Measurements from ENCODE around the gene RNASE12.
A peak's percentile ranks its signal among the peaks of the same experiment; 100 is the strongest.

RNASE12 gene

DNA sequence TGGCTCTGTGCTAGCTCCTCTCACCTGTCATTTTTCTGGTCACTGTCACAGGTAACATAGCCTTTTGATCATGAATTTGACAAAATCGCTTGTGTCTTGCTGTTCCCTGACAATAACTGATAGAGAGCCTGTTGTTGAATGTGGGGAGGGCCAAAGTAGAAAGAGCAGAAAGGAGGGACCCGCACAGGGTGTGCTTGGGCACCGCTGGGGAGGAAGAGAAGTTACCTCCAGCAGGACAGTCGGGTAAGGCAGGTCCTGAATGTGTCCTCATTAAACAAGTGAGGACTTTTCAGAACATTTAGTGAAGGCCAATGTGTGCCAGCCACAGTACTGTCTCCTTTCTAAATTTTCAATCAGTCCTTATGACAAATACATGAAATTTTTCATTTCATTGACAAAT is at the start of gene RNASE12:
TSS of gene RNASE12 (minus strand) at position 142 of the 400 bp plus-strand sequence. CDS start 653 bp downstream, outside the sequence.
- ChIA-PET CTCF (no interaction called here), POLR2A (no interaction called here)
- no peak for DNase-seq (ENCODE audit: extremely low spot score)
- TF ChIP-seq FOXM1 (IDR thresholded peaks at IDR 0.05; ENCODE audit: borderline replicate concordance) (no peak), FOXK2 (IDR thresholded peaks at IDR 0.05) (no peak), FOXA1 (IDR thresholded peaks at IDR 0.05) (no peak), ELF4 (IDR thresholded peaks at IDR 0.05) (no peak), CTBP1 (IDR thresholded peaks at IDR 0.05; ENCODE audit: borderline replicate concordance) (no peak), NFRKB (IDR thresholded peaks at IDR 0.05) (no peak), L3MBTL2 (conservative IDR thresholded peaks at IDR 0.05) (no peak), BHLHE40 (IDR thresholded peaks at IDR 0.05; ENCODE audit: borderline replicate concordance) (no peak), ARNT (IDR thresholded peaks at IDR 0.05) (no peak), ZNF384 (IDR thresholded peaks at IDR 0.05) (no peak), SP1 (IDR thresholded peaks at IDR 0.05) (no peak), SUZ12 (IDR thresholded peaks at IDR 0.05) (no peak), TARDBP (IDR thresholded peaks at IDR 0.05) (no peak), LEF1 (IDR thresholded peaks at IDR 0.05; ENCODE audit: borderline replicate concordance) (no peak), HDGF (IDR thresholded peaks at IDR 0.05; ENCODE audit: borderline replicate concordance) (no peak)
- TF ChIP-seq, protein P1, sequence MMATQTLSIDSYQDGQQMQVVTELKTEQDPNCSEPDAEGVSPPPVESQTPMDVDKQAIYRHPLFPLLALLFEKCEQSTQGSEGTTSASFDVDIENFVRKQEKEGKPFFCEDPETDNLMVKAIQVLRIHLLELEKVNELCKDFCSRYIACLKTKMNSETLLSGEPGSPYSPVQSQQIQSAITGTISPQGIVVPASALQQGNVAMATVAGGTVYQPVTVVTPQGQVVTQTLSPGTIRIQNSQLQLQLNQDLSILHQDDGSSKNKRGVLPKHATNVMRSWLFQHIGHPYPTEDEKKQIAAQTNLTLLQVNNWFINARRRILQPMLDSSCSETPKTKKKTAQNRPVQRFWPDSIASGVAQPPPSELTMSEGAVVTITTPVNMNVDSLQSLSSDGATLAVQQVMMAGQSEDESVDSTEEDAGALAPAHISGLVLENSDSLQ (IDR thresholded peaks at IDR 0.05), result no peak

DNA sequence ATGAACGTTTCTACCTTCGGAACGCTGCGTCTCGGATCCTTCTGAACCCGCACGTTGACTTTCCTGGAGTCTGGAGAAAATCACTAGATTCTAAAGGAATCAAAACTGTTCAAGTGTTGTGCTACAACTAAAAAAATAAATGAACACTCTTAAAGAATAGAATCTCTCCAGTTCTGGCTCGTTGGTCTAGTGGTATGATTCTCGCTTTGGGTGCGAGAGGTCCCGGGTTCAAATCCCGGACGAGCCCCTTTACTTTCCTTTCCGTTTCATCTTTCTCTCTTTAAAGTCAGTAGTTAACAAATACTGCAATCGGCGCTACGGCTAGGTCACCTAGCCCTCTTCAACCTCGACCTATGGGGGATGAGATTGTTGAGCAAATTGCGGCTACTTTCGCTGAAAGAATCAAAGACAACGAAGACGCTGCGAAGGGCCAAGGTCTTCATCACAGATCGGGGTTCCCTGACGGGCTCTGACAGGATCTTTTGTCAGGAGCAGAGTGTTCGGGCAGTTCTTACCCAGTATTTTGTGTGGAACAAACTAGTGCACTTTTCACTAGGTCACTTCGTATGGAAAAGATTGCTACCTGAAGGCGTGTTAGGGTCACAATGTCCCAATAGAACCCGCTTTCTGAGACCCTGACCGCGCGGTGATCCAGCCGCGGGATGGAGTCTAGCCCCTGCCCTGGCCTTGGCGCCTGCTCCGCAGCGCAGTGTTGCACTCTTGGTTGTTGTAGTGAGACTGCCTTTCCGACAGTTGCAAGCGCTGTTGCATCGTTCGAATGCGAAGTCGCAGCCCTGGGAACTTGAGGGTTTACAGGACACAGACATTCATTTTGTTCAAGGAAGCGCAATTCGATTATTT is 41.9 kb upstream of the RNASE12 start:
- peak; percentile 65 for DNase-seq (ENCODE audit: extremely low spot score)
- ChIA-PET POLR2A (interaction anchor here (0.9 to 3.8 kb wide), 10 partner anchors 10 to 290 kb away, joined by 3 to 80 read pairs (median 6); partner anchors contain the start of genes PARP2 and RNASE4), CTCF (interaction anchor here (0.7 to 2.3 kb wide), 5 partner anchors 20 to 339 kb away, joined by 3 to 15 read pairs (median 3); no protein-coding TSS in a partner anchor)
- no peak for TF ChIP-seq NFRKB (IDR thresholded peaks at IDR 0.05)
- no peak for TF ChIP-seq FOXM1 (IDR thresholded peaks at IDR 0.05; ENCODE audit: borderline replicate concordance)
- no peak for TF ChIP-seq ELF4 (IDR thresholded peaks at IDR 0.05)

DNA sequence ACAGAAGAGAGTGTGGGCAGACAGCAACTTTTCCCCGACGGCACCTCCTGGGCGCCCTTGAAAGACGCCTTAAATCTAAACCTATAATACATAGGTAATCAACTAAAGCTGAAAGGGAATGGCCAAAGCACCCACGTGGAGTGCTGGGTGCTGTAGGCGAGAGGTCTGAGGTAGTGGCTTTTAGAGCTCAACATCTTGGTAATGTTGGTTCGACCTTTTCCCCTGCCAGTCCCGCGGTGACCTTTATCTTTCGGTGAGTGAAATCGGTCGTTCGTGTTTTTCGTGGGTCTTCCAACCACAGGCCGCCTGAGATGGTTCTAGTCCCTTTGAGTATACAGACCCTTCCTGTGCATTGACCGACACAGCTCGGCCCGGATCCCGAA is 41.3 kb upstream of the RNASE12 start:
- ChIA-PET POLR2A (interaction anchor here (0.9 to 3.8 kb wide), 10 partner anchors 10 to 289 kb away, joined by 3 to 80 read pairs (median 6); partner anchors contain the start of genes PARP2 and RNASE4), CTCF (interaction anchor here (0.7 to 2.3 kb wide), 6 partner anchors 19 to 339 kb away, joined by 3 to 15 read pairs (median 3); no protein-coding TSS in a partner anchor)
- peak; percentile 21 for DNase-seq (ENCODE audit: extremely low spot score)
- TF ChIP-seq FOXM1 (IDR thresholded peaks at IDR 0.05; ENCODE audit: borderline replicate concordance) (no peak), FOXK2 (IDR thresholded peaks at IDR 0.05) (no peak), BHLHE40 (IDR thresholded peaks at IDR 0.05; ENCODE audit: borderline replicate concordance) (no peak), ZNF384 (IDR thresholded peaks at IDR 0.05) (no peak), TARDBP (IDR thresholded peaks at IDR 0.05) (no peak), FOXA1 (IDR thresholded peaks at IDR 0.05) (no peak), SUZ12 (IDR thresholded peaks at IDR 0.05) (no peak), L3MBTL2 (conservative IDR thresholded peaks at IDR 0.05) (no peak), LEF1 (IDR thresholded peaks at IDR 0.05; ENCODE audit: borderline replicate concordance) (no peak), ARNT (IDR thresholded peaks at IDR 0.05) (no peak), NFRKB (IDR thresholded peaks at IDR 0.05) (no peak), ELF4 (IDR thresholded peaks at IDR 0.05) (no peak)
- TF ChIP-seq, protein P1 (IDR thresholded peaks at IDR 0.05), result no peak

DNA sequence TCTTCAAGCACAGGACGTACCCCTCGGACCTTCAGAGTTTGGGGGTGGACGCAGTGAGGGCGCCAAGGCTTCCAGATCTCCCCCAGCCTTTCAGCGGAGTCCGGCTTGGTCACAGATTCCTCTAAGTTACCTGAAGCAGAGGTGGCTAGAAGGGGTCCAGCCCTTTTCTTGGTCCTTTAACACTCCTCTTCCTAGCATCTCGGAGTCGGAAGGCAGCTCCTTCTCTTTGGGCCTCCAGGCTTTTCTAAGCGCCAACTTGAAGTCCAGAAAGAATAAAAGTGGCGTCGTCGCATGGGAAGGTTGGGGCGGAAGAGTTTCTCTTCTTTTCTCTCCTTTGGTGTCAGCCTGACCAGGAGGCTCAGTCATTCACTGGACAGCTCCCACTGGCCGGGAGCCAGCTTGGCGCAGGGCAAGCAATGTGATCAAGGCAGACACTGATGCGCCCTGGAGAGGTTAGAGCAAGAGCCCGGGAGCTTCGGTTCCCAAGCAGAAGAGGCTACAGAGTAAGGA is 40.8 kb upstream of the RNASE12 start:
- POLR2A ChIA-PET, result interaction anchor here (1.1 to 3.8 kb wide), 11 partner anchors 11 to 289 kb away, joined by 4 to 80 read pairs (median 5); partner anchors contain the start of genes PARP2 and RNASE4
- DNase-seq (ENCODE audit: extremely low spot score), result peak; percentile 39

DNA sequence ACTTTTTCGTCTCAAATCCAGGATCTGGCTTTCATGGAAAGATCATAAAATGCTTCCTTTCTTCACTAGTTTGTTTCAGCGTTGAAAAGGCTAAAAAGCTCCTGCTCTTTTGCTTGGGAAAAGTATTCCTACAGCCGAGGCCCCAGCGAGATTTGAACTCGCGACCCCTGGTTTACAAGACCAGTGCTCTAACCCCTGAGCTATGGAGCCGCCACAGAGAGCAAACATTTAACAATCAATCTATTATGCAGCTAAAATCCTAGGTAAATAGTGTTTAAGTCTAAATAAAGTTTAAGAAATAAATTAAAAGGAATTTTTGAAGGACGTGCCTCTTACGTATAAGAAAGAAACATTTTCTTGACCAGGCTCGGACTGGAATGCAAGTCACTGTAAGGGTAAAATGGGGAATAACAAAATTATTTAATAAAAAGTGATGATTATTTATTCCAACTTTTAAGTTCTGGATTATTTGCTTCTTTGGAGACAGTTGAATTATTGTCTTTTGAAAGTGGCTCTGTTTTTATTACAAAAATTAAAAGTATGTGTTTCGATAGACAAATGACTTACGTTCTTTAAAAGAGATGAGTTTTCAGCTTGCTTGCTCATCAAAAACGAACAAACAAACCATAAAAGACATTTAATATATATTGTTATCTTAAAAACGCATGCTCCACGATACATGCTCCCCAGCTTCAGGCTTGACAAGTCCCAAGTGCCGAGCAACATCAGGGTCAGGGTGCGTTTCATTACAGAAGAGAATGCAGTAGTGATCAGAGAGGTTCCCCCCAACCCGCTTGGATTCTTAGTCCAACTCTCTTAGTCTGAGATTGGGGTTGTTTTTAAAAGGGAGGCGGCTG is 40.1 kb upstream of the RNASE12 start:
- DNase-seq (ENCODE audit: extremely low spot score), result peak; percentile 18
- CTCF ChIA-PET, result interaction anchor here (0.6 to 2.3 kb wide), 5 partner anchors 18 to 215 kb away, joined by 3 to 15 read pairs (median 3); no protein-coding TSS in a partner anchor
- TF ChIP-seq, protein P1 (IDR thresholded peaks at IDR 0.05), result no peak
- TF ChIP-seq ZNF384 (IDR thresholded peaks at IDR 0.05) (no peak), ARNT (IDR thresholded peaks at IDR 0.05) (no peak), SUZ12 (IDR thresholded peaks at IDR 0.05) (no peak), TARDBP (IDR thresholded peaks at IDR 0.05) (no peak), SP1 (IDR thresholded peaks at IDR 0.05) (no peak), L3MBTL2 (conservative IDR thresholded peaks at IDR 0.05) (no peak), NFRKB (IDR thresholded peaks at IDR 0.05) (no peak), HDGF (IDR thresholded peaks at IDR 0.05; ENCODE audit: borderline replicate concordance) (no peak), CTBP1 (IDR thresholded peaks at IDR 0.05; ENCODE audit: borderline replicate concordance) (no peak), FOXA1 (IDR thresholded peaks at IDR 0.05) (no peak), FOXK2 (IDR thresholded peaks at IDR 0.05) (no peak)
- POLR2A ChIA-PET, result interaction anchor here (0.9 to 3.8 kb wide), 11 partner anchors 11 to 288 kb away, joined by 4 to 80 read pairs (median 5); partner anchors contain the start of genes PARP2 and RNASE4

More for the DNA sequence above, 40.8 kb upstream of the RNASE12 start:
- CTCF ChIA-PET, result interaction anchor here (0.7 to 2.3 kb wide), 6 partner anchors 19 to 340 kb away, joined by 3 to 15 read pairs (median 3); no protein-coding TSS in a partner anchor
- TF ChIP-seq SUZ12 (IDR thresholded peaks at IDR 0.05) (no peak), LEF1 (IDR thresholded peaks at IDR 0.05; ENCODE audit: borderline replicate concordance) (no peak), BHLHE40 (IDR thresholded peaks at IDR 0.05; ENCODE audit: borderline replicate concordance) (no peak), SP1 (IDR thresholded peaks at IDR 0.05) (no peak), HDGF (IDR thresholded peaks at IDR 0.05; ENCODE audit: borderline replicate concordance) (no peak), TARDBP (IDR thresholded peaks at IDR 0.05) (no peak)

Measured in HEK293T (cell line).